K562 (cell line): Measurements from ENCODE around the gene SRP9. TPM values are rescaled to one million over a fixed set of nuclear protein-coding genes. Genes with fewer than 3 reads are reported as not detected.

Source experiments
- ATAC-seq: fragments of 200-7000 bp; cut with Tn5 transposase; 3 replicates; pipeline ENCODE4 v1.9.1; 2020; ENCODE audit warnings: moderate library complexity
- BruUV-seq: library from RNA; stranded (reverse); fragments of 400-500 nt; replicated peaks from 2 replicates; lab custom pipeline; 2021; lab: Mats Ljungman, UMichigan
- CTCF ChIA-PET: fragments of 300-600 bp; formaldehyde crosslinking; extraction: SDS; loops from one replicate; lab custom pipeline; 2021; ENCODE audit warnings: low intra/inter-chr PET ratio; lab: Yijun Ruan, JAX
- POLR2A ChIA-PET: fragments of 300-600, 350-650 bp; sonication (Branson Sonifier 250); formaldehyde crosslinking; extraction: SDS; loops from one replicate; lab custom pipeline; 2021; ENCODE audit warnings: antibody characterized with exemption, inconsistent platforms; lab: Yijun Ruan, JAX
- DNase-seq, 4 experiments: peaks; one replicate each; pipeline versions ENCODE4 v3.0.0 to v3.0.0-alpha.2; 2011 to 2018; ENCODE audit warnings: low spot score in 3 of 4, mixed read lengths in 3 of 4; ENCODE audit errors: extremely low read depth in 1 of 4
- FAIRE-seq: peaks from 2 replicates; lab custom pipeline; 2011; peaks lifted over from hg19 to GRCh38; lab: Jason Lieb, UNC
- H2AFZ ChIP-seq: 2 replicates; pipeline ENCODE4 v1.6.0; 2011; ENCODE audit warnings: low read depth, low read length, control low read depth, inconsistent platforms
- H3K27ac ChIP-seq: fragments of 200-600 bp; 3 replicates; pipeline ENCODE4 v1.8.0; 2011; ENCODE audit warnings: low read depth, mild to moderate bottlenecking, control low read depth, inconsistent platforms, low read length, moderate library complexity, mixed read lengths; ENCODE audit errors: extremely low read depth
- H3K27me3 ChIP-seq, 2 experiments: fragments of 300-600 bp in 1 of 2; 2 replicates in 1 of 2; 3 replicates in 1 of 2; pipeline versions ENCODE4 v1.6.0 to v1.8.0; 2011; ENCODE audit warnings: inconsistent platforms in 2 of 2, low read length in 2 of 2, mild to moderate bottlenecking in 1 of 2, mixed read lengths in 1 of 2, moderate library complexity in 1 of 2; ENCODE audit not compliant: control insufficient read depth in 2 of 2, insufficient read depth in 2 of 2
- H3K36me3 ChIP-seq: fragments of 300-600 bp; 3 replicates; pipeline ENCODE4 v1.8.0; 2011; ENCODE audit warnings: mild to moderate bottlenecking, low read length, inconsistent platforms; ENCODE audit not compliant: control insufficient read depth, insufficient read depth
- H3K4me1 ChIP-seq, 2 experiments: fragments of 200-600 bp in 1 of 2; replicated peaks in 1 of 2; 2 replicates in 1 of 2; 3 replicates in 1 of 2; pipeline versions ENCODE4 v1.5.1 to v1.8.0; 2011; ENCODE audit warnings: inconsistent platforms in 2 of 2, low read length in 2 of 2, mild to moderate bottlenecking in 1 of 2, mixed read lengths in 1 of 2, moderate library complexity in 1 of 2; ENCODE audit not compliant: control insufficient read depth in 2 of 2, insufficient read depth in 2 of 2
- H3K4me2 ChIP-seq: 2 replicates; pipeline ENCODE4 v1.6.1; 2011; ENCODE audit warnings: low read length, control low read depth, inconsistent platforms, mixed read lengths; ENCODE audit not compliant: insufficient read depth
- H3K4me3 ChIP-seq: fragments of 200-600 bp; sonication (generic), shearing (Covaris generic); 2 replicates; pipeline ENCODE4 v1.5.1; 2016; ENCODE audit warnings: control low read depth, inconsistent platforms
- H3K79me2 ChIP-seq: fragments of 200-600 bp; 3 replicates; pipeline ENCODE4 v1.8.0; 2011; ENCODE audit warnings: low read length, inconsistent platforms; ENCODE audit not compliant: control insufficient read depth, insufficient read depth
- H3K9ac ChIP-seq, 2 experiments: 2 replicates each; pipeline versions ENCODE4 v1.6.0 to v1.6.1; 2011; ENCODE audit warnings: low read depth in 2 of 2, low read length in 2 of 2, control low read depth in 1 of 2, inconsistent platforms in 1 of 2, mild to moderate bottlenecking in 1 of 2, mixed read lengths in 1 of 2; ENCODE audit not compliant: insufficient read depth in 1 of 2
- H3K9me1 ChIP-seq: one replicate; pipeline ENCODE4 v1.6.0; 2011; ENCODE audit warnings: inconsistent platforms, mild to moderate bottlenecking, low read length, moderate library complexity; ENCODE audit not compliant: control insufficient read depth, insufficient read depth
- H3K9me3 ChIP-seq: replicated peaks from 2 replicates; pipeline ENCODE4 v1.5.1; 2011; ENCODE audit warnings: low read depth, low read length, inconsistent platforms; ENCODE audit not compliant: control insufficient read depth, insufficient read depth
- H4K20me1 ChIP-seq: replicated peaks from 2 replicates; pipeline ENCODE4 v1.6.1; 2011; ENCODE audit warnings: low read length, inconsistent platforms, mixed read lengths; ENCODE audit not compliant: control insufficient read depth, insufficient read depth
- BCLAF1 ChIP-seq, 2 experiments: fragments of 450-650 bp in 1 of 2; IDR thresholded peaks; 2 replicates each; pipeline ENCODE4 v1.6.1; 2011 to 2017; ENCODE audit warnings: low read depth in 2 of 2, antibody characterized with exemption in 1 of 2, borderline replicate concordance in 1 of 2, low read length in 1 of 2, mild to moderate bottlenecking in 1 of 2, mixed read lengths in 1 of 2; ENCODE audit not compliant: control insufficient read depth in 1 of 2
- E2F5 ChIP-seq: sonication (generic); formaldehyde crosslinking; IDR thresholded peaks from 2 replicates; pipeline ENCODE4 v1.8.0; 2022; ENCODE audit warnings: mild to moderate bottlenecking, missing genetic modification reagents
- GTF2A2 ChIP-seq: IDR thresholded peaks from 2 replicates; pipeline ENCODE4 v1.6.1; 2016; ENCODE audit warnings: mild to moderate bottlenecking, missing genetic modification characterization, missing compliant biosample characterization
- MIER1 ChIP-seq: fragments of 450-650 bp; IDR thresholded peaks from 2 replicates; pipeline ENCODE4 v1.6.1; 2016; ENCODE audit warnings: antibody characterized with exemption, mild to moderate bottlenecking, low read depth
- POLR2H ChIP-seq: IDR thresholded peaks from 2 replicates; pipeline ENCODE4 v1.6.1; 2016; ENCODE audit warnings: missing genetic modification characterization, low read depth, mild to moderate bottlenecking, control low read depth, missing compliant biosample characterization, moderate library complexity
- PYGO2 ChIP-seq: fragments of 450-650 bp; IDR thresholded peaks from 2 replicates; pipeline ENCODE4 v1.6.1; 2016; ENCODE audit warnings: mild to moderate bottlenecking, missing genetic modification characterization, moderate library complexity, missing compliant biosample characterization
- SIN3A ChIP-seq, 2 experiments: fragments of 150-350 bp in 1 of 2; IDR thresholded peaks; 2 replicates each; pipeline ENCODE4 v1.6.1; 2011 to 2016; ENCODE audit warnings: borderline replicate concordance in 2 of 2, low read depth in 2 of 2, low read length in 2 of 2, mild to moderate bottlenecking in 2 of 2, moderate library complexity in 2 of 2; ENCODE audit not compliant: control insufficient read depth in 1 of 2
- SIX5 ChIP-seq, 2 experiments: IDR thresholded peaks; 2 replicates each; pipeline ENCODE4 v1.6.1; 2011; ENCODE audit warnings: low read length in 2 of 2, borderline replicate concordance in 1 of 2, low read depth in 1 of 2, mild to moderate bottlenecking in 1 of 2, moderate library complexity in 1 of 2; ENCODE audit not compliant: insufficient read depth in 1 of 2
- XRCC3 ChIP-seq: fragments of 450-650 bp; IDR thresholded peaks from 2 replicates; pipeline ENCODE4 v1.6.1; 2017; ENCODE audit warnings: mild to moderate bottlenecking, moderate library complexity
- ZKSCAN8 ChIP-seq: fragments of 200-800 bp; sonication (Bioruptor generic); IDR thresholded peaks from 2 replicates; pipeline ENCODE4 v1.6.1; 2016; ENCODE audit warnings: missing genetic modification characterization, missing compliant biosample characterization
- ZNF174 ChIP-seq: fragments of 250-450 bp; sonication (Bioruptor Pico); IDR thresholded peaks from 2 replicates; pipeline ENCODE4 v1.4.0; 2020; ENCODE audit warnings: mild to moderate bottlenecking
- ZNF551 ChIP-seq: fragments of 250-450 bp; sonication (Bioruptor Pico); IDR thresholded peaks from 2 replicates; pipeline ENCODE4 v1.5.0; 2021; ENCODE audit warnings: mild to moderate bottlenecking, moderate library complexity
- ZNF764 ChIP-seq: fragments of 250-450 bp; sonication (Bioruptor Pico); IDR thresholded peaks from 2 replicates; pipeline ENCODE4 v1.4.0; 2020; ENCODE audit warnings: low read depth, mild to moderate bottlenecking, moderate library complexity
- WGBS: fragments of 100-300 bp; shearing (Covaris generic); methylation state at CpG from one replicate; pipeline ENCODE4 v1.1.6; 2016; ENCODE audit warnings: low coverage, mixed read lengths; ENCODE audit not compliant: insufficient coverage; ENCODE audit errors: missing lambda C conversion rate; 5-methylcytosine and 5-hydroxymethylcytosine counted together
- in situ Hi-C: fragments of 300-500 bp; cut with MboI; formaldehyde crosslinking; loops from 4 replicates; pipeline ENCODE4 v1.15.0; 2018; ENCODE audit warnings: inconsistent platforms, mixed read lengths
- intact Hi-C: fragments of 100-400 bp; cut with micrococcal nuclease; formaldehyde crosslinking; loops from 2 replicates; pipeline ENCODE4 v1.14.2; 2022
- polyA plus RNA-seq, 8 experiments: library from polyadenylated mRNA; depleted of rRNA in 4 of 8; stranded (reverse) in 5 of 8; unstranded in 3 of 8; fragments of >200 nt; fragmentation: Nextera tagmentation in 2 of 8; fragmentation: Illumina TruSeq in 1 of 8; extraction: Ambion mirVana in 2 of 8; extraction: Trizol in 1 of 8; gene quantifications; 2 replicates each; pipeline versions ENCODE4 v1.2.1 to v1.2.3, GENCODE V29; 2011 to 2014; ENCODE audit warnings: inconsistent platforms in 1 of 8, missing spikeins in 1 of 8
- total RNA-seq, 7 experiments: library from RNA; depleted of rRNA in 6 of 7; stranded (reverse); fragments of >200 nt in 6 of 7; fragmentation: Illumina TruSeq in 2 of 7; extraction: Trizol in 2 of 7; gene quantifications; 2 replicates each; pipeline versions ENCODE4 v1.2.1 to v1.2.3, GENCODE V29; 2011 to 2021; ENCODE audit warnings: low replicate concordance in 1 of 7

The SRP9 gene
- total and polyA plus RNA-seq, 9 of the 15 experiments (the other 6 are each of a cell fraction or from before 2014, with no cell fraction given) = 273 to 1,892 (median 668) TPM

GRCh38 chr1:225808136-225808535 lies 30.5 kb downstream of the SRP9 start:
- H3K9me3 ChIP-seq = no peaks in the 10 kb centered on the region
- H4K20me1 ChIP-seq = no peaks in the 10 kb centered on the region; the same call in 1 of the 2 replicates
- in situ Hi-C loops = no loop called here
- H3K9me1 ChIP-seq = no peaks in the 10 kb centered on the region
- no peak overlapping the region for H3K9ac ChIP-seq
- WGBS = 24% methylated on average over 5 of the region's 5 CpGs
- ChIA-PET CTCF (no interaction called here), POLR2A (interaction anchor here (0.6 to 4.3 kb wide), 5 partner anchors 10 to 194 kb away, joined by 3 to 22 read pairs (median 4); no protein-coding TSS in a partner anchor)
- no TSS peak for BruUV-seq
- DNase-seq (no peak), FAIRE-seq (no peak), ATAC-seq (no peak)
- H3K4me2 ChIP-seq = no peak overlapping the region
- H3K79me2 ChIP-seq = no peaks in the 10 kb centered on the region
- no peak overlapping the region for H2AFZ ChIP-seq
- no peaks in the 10 kb centered on the region for H3K27me3 ChIP-seq
- intact Hi-C loops = no loop called here
- no peaks in the 10 kb centered on the region for H3K36me3 ChIP-seq
- peaks cover 8 to 21% of the 10 kb centered on the region in 2 experiments; a peak in 4 of 5 replicates for H3K4me1 ChIP-seq
- H3K27ac ChIP-seq = no peak overlapping the region
- TF ChIP-seq E2F5 = no peak
- no peak for TF ChIP-seq POLR2H (tag)
- no peak for TF ChIP-seq SIN3A (IDR thresholded peaks at IDR 0.05; ENCODE audit: borderline replicate concordance in 2 of 2, control insufficient read depth in 1 of 2, low read depth in 2 of 2, low read length in 2 of 2)
- TF ChIP-seq ZKSCAN8 (CRISPR knock-in tag) = no peak
- no peak for TF ChIP-seq MIER1
- no peak for TF ChIP-seq GTF2A2
- TF ChIP-seq XRCC3 = no peak
- no peak for TF ChIP-seq PYGO2
- no peak for TF ChIP-seq ZNF551 (CRISPR knock-in tag)
- TF ChIP-seq ZNF174 = no peak
- TF ChIP-seq SIX5 (IDR thresholded peaks at IDR 0.05; ENCODE audit: borderline replicate concordance in 1 of 2, insufficient read depth in 1 of 2, low read depth in 1 of 2, low read length in 2 of 2) = no peak
- no peak for TF ChIP-seq ZNF764
- TF ChIP-seq BCLAF1 (IDR thresholded peaks at IDR 0.05; ENCODE audit: borderline replicate concordance in 1 of 2, control insufficient read depth in 1 of 2, low read depth in 2 of 2, low read length in 1 of 2) = no peak
- no peak overlapping the region for H3K4me3 ChIP-seq
